GM21576 (cell line): Measurements from ENCODE around the gene LAT.
"Not testable (repeated sequence)": the region's sequence is repeated elsewhere in the genome, so short reads cannot be mapped to it uniquely, and the experiment has no call there.

Experiments used
- ATAC-seq: cut with Tn5 transposase; IDR thresholded peaks from one replicate; pipeline ENCODE4 v1.9.1; 2021; ENCODE audit warnings: mild to moderate bottlenecking, moderate library complexity; ENCODE audit not compliant: unreplicated experiment

The LAT gene

GRCh38 chr16:28984619-28985135 lies at the start of gene LAT:
Gene LAT (plus strand): TSS chr16:28985052. CDS start chr16:28985418, 366 bp downstream.
- ATAC-seq = no peak

GRCh38 chr16:28935346-28935745 lies 49.5 kb upstream of the LAT start:
- ATAC-seq = no peak

GRCh38 chr16:28935924-28936783 lies 48.7 kb upstream of the LAT start:
- ATAC-seq = peak; percentile 59

- no peak for ATAC-seq
Observed at GRCh38 chr16:28936784-28937155, 48.1 kb upstream of the LAT start.

- no peak for ATAC-seq
Observed at GRCh38 chr16:28937222-28937876, 47.5 kb upstream of the LAT start.

GRCh38 chr16:28938721-28939120 lies 46.1 kb upstream of the LAT start:
- no peak for ATAC-seq

GRCh38 chr16:28939825-28940224 lies 45.0 kb upstream of the LAT start:
- ATAC-seq = not testable (repeated sequence)

- no peak for ATAC-seq
Observed at GRCh38 chr16:28943281-28943680, 41.6 kb upstream of the LAT start.

GRCh38 chr16:28946681-28947080 lies 38.2 kb upstream of the LAT start:
- no peak for ATAC-seq

GRCh38 chr16:28950648-28951409 lies 34.0 kb upstream of the LAT start, which contains the start of gene NFATC2IP:
Gene NFATC2IP (plus strand): TSS chr16:28950937. CDS start chr16:28951012, 75 bp downstream.
- ATAC-seq = peak; percentile 87

- ATAC-seq = no peak
Observed at GRCh38 chr16:28951410-28951943, 33.4 kb upstream of the LAT start.

GRCh38 chr16:28958216-28958615 lies 26.6 kb upstream of the LAT start:
- no peak for ATAC-seq

- ATAC-seq = no peak
Observed at GRCh38 chr16:28958836-28959235, 26.0 kb upstream of the LAT start.

GRCh38 chr16:28964072-28964471 lies 20.8 kb upstream of the LAT start:
- no peak for ATAC-seq

- ATAC-seq = no peak
Observed at GRCh38 chr16:28964496-28964895, 20.4 kb upstream of the LAT start.

- no peak for ATAC-seq
Observed at GRCh38 chr16:28967156-28967555, 17.7 kb upstream of the LAT start.

GRCh38 chr16:28969696-28970095 lies 15.2 kb upstream of the LAT start:
- ATAC-seq = not testable (repeated sequence)

GRCh38 chr16:28974007-28974436 lies 10.8 kb upstream of the LAT start:
- ATAC-seq = peak; percentile 11

- ATAC-seq = peak; percentile 74
Observed at GRCh38 chr16:28974437-28975157, 10.3 kb upstream of the LAT start, which contains the start of gene SPNS1. Gene SPNS1 (plus strand): TSS chr16:28974778. CDS start chr16:28975152, 374 bp downstream.

- ATAC-seq = no peak
Observed at GRCh38 chr16:28975158-28975599, 9.7 kb upstream of the LAT start.
